Liver (tissue), 3 donors: ENCODE results near the gene CCDC88C.

Experiments
- EGR1 ChIP-seq, 2 donors: IDR thresholded peaks; 2 replicates each; pipeline ENCODE4 v1.6.1; 2016 to 2018; ENCODE audit warnings: antibody characterized with exemption in 2 of 2, low read depth in 2 of 2
- FOXA1 ChIP-seq: IDR thresholded peaks from 2 replicates; pipeline ENCODE4 v1.6.1; 2016; ENCODE audit warnings: antibody characterized with exemption
- GABPA ChIP-seq, 2 donors: IDR thresholded peaks in 1 of 2; conservative IDR thresholded peaks in 1 of 2; 2 replicates each; pipeline ENCODE4 v1.6.1; 2016; ENCODE audit warnings: antibody characterized with exemption in 2 of 2, mild to moderate bottlenecking in 1 of 2, moderate library complexity in 1 of 2
- RXRA ChIP-seq, 2 donors: IDR thresholded peaks; 2 replicates each; pipeline ENCODE4 v1.6.1; 2017 to 2018; ENCODE audit warnings: antibody characterized with exemption in 2 of 2, mild to moderate bottlenecking in 1 of 2
- TAF1 ChIP-seq: conservative IDR thresholded peaks from 2 replicates; pipeline ENCODE4 v1.6.1; 2016; ENCODE audit warnings: antibody characterized with exemption, mild to moderate bottlenecking
- YY1 ChIP-seq: IDR thresholded peaks from 2 replicates; pipeline ENCODE4 v1.6.1; 2016; ENCODE audit warnings: antibody characterized with exemption, mild to moderate bottlenecking
- TF ChIP-seq, protein P1 (sequence below): IDR thresholded peaks from 2 replicates; pipeline ENCODE4 v1.6.1; 2016; ENCODE audit warnings: antibody characterized with exemption
- TF ChIP-seq, protein P2 (sequence below): fragments of 150-350 bp; IDR thresholded peaks from 2 replicates; pipeline ENCODE4 v1.5.1; 2017; ENCODE audit warnings: improper control_type of control experiment, low read depth, low read length; ENCODE audit not compliant: missing input control
- TF ChIP-seq, protein P3 (sequence below): IDR thresholded peaks from 2 replicates; pipeline ENCODE4 v1.6.1; 2016; ENCODE audit warnings: antibody characterized with exemption
- TF ChIP-seq, protein P4 (sequence below): IDR thresholded peaks from 2 replicates; pipeline ENCODE4 v1.6.1; 2016; ENCODE audit warnings: antibody characterized with exemption, mild to moderate bottlenecking
- TF ChIP-seq, protein P5 (sequence below): IDR thresholded peaks from 2 replicates; pipeline ENCODE4 v1.6.1; 2016; ENCODE audit warnings: antibody characterized with exemption
- donor health status: healthy.
- donor health status: healthy.

DNA sequence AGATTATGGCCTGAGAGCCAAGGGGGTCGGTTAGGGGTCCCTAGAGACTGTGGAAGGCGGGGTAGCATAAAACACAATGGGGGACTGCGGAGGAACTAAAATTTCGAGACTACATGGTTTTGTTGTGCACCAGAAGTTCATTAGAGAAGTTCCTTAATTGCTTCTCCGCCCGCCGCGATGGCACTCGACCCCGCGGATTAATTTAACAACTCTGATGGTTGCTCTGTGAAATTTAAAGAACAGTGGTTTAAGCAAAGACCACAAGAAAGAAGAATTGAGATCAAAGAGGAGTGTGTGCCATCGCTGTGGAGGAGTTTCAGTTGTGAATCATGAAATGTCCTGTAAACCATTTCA is 1.4 kb upstream of the CCDC88C start:
- no peak for TF ChIP-seq TAF1
- TF ChIP-seq, protein P1, sequence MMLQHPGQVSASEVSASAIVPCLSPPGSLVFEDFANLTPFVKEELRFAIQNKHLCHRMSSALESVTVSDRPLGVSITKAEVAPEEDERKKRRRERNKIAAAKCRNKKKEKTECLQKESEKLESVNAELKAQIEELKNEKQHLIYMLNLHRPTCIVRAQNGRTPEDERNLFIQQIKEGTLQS, result no peak
- TF ChIP-seq, protein P2, sequence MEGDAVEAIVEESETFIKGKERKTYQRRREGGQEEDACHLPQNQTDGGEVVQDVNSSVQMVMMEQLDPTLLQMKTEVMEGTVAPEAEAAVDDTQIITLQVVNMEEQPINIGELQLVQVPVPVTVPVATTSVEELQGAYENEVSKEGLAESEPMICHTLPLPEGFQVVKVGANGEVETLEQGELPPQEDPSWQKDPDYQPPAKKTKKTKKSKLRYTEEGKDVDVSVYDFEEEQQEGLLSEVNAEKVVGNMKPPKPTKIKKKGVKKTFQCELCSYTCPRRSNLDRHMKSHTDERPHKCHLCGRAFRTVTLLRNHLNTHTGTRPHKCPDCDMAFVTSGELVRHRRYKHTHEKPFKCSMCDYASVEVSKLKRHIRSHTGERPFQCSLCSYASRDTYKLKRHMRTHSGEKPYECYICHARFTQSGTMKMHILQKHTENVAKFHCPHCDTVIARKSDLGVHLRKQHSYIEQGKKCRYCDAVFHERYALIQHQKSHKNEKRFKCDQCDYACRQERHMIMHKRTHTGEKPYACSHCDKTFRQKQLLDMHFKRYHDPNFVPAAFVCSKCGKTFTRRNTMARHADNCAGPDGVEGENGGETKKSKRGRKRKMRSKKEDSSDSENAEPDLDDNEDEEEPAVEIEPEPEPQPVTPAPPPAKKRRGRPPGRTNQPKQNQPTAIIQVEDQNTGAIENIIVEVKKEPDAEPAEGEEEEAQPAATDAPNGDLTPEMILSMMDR, result no peak
- TF ChIP-seq, protein P3, sequence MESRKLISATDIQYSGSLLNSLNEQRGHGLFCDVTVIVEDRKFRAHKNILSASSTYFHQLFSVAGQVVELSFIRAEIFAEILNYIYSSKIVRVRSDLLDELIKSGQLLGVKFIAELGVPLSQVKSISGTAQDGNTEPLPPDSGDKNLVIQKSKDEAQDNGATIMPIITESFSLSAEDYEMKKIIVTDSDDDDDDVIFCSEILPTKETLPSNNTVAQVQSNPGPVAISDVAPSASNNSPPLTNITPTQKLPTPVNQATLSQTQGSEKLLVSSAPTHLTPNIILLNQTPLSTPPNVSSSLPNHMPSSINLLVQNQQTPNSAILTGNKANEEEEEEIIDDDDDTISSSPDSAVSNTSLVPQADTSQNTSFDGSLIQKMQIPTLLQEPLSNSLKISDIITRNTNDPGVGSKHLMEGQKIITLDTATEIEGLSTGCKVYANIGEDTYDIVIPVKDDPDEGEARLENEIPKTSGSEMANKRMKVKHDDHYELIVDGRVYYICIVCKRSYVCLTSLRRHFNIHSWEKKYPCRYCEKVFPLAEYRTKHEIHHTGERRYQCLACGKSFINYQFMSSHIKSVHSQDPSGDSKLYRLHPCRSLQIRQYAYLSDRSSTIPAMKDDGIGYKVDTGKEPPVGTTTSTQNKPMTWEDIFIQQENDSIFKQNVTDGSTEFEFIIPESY, result no peak
- TF ChIP-seq, protein P4, sequence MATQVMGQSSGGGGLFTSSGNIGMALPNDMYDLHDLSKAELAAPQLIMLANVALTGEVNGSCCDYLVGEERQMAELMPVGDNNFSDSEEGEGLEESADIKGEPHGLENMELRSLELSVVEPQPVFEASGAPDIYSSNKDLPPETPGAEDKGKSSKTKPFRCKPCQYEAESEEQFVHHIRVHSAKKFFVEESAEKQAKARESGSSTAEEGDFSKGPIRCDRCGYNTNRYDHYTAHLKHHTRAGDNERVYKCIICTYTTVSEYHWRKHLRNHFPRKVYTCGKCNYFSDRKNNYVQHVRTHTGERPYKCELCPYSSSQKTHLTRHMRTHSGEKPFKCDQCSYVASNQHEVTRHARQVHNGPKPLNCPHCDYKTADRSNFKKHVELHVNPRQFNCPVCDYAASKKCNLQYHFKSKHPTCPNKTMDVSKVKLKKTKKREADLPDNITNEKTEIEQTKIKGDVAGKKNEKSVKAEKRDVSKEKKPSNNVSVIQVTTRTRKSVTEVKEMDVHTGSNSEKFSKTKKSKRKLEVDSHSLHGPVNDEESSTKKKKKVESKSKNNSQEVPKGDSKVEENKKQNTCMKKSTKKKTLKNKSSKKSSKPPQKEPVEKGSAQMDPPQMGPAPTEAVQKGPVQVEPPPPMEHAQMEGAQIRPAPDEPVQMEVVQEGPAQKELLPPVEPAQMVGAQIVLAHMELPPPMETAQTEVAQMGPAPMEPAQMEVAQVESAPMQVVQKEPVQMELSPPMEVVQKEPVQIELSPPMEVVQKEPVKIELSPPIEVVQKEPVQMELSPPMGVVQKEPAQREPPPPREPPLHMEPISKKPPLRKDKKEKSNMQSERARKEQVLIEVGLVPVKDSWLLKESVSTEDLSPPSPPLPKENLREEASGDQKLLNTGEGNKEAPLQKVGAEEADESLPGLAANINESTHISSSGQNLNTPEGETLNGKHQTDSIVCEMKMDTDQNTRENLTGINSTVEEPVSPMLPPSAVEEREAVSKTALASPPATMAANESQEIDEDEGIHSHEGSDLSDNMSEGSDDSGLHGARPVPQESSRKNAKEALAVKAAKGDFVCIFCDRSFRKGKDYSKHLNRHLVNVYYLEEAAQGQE, result no peak
- no peak for TF ChIP-seq RXRA (IDR thresholded peaks at IDR 0.05)
- TF ChIP-seq, protein P5, sequence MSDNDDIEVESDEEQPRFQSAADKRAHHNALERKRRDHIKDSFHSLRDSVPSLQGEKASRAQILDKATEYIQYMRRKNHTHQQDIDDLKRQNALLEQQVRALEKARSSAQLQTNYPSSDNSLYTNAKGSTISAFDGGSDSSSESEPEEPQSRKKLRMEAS, result no peak
- no peak for TF ChIP-seq YY1
- TF ChIP-seq GABPA (IDR thresholded peaks at IDR 0.05 in 1 of 2, conservative IDR thresholded peaks at IDR 0.05 in 1 of 2), result no peak
- TF ChIP-seq FOXA1, result no peak
- no peak for TF ChIP-seq EGR1 (IDR thresholded peaks at IDR 0.05; ENCODE audit: low read depth in 2 of 2)
